ENCODE data around the gene SUPT3H. TPM values are rescaled to one million over a fixed set of nuclear protein-coding genes. Genes with fewer than 3 reads are reported as not detected.
"Not testable (repeated sequence)": the region's sequence is repeated elsewhere in the genome, so short reads cannot be mapped to it uniquely, and the experiment has no call there.

The SUPT3H gene
- total RNA-seq, 1 donor from 2014 or later: 6.7 TPM

GRCh38 chr6:45045253-45045601 is 332.5 kb downstream of the SUPT3H start:
- Histone ChIP-seq H3K4me1 (no peaks in the 10 kb centered on the region), H3K27ac (no peak overlapping the region), H3K36me3 (no peaks in the 10 kb centered on the region), H3K9me3 (no peaks in the 10 kb centered on the region), H3K27me3 (ENCODE audit: low read depth) (no peaks in the 10 kb centered on the region), H3K4me3 (no peak overlapping the region)
- DNase-seq (no peak), ATAC-seq (no peak)
- TF ChIP-seq, protein P1, sequence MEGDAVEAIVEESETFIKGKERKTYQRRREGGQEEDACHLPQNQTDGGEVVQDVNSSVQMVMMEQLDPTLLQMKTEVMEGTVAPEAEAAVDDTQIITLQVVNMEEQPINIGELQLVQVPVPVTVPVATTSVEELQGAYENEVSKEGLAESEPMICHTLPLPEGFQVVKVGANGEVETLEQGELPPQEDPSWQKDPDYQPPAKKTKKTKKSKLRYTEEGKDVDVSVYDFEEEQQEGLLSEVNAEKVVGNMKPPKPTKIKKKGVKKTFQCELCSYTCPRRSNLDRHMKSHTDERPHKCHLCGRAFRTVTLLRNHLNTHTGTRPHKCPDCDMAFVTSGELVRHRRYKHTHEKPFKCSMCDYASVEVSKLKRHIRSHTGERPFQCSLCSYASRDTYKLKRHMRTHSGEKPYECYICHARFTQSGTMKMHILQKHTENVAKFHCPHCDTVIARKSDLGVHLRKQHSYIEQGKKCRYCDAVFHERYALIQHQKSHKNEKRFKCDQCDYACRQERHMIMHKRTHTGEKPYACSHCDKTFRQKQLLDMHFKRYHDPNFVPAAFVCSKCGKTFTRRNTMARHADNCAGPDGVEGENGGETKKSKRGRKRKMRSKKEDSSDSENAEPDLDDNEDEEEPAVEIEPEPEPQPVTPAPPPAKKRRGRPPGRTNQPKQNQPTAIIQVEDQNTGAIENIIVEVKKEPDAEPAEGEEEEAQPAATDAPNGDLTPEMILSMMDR (IDR thresholded peaks at IDR 0.05): no peak
- intact Hi-C loops (cut with DNase I): no loop called here

- Histone ChIP-seq H3K36me3 (no peaks in the 10 kb centered on the region), H3K4me3 (no peak overlapping the region), H3K27ac (no peak overlapping the region), H3K27me3 (ENCODE audit: low read depth) (no peaks in the 10 kb centered on the region), H3K4me1 (no peaks in the 10 kb centered on the region), H3K9me3 (no peaks in the 10 kb centered on the region)
- DNase-seq (no peak), ATAC-seq (no peak)
- TF ChIP-seq, protein P1 (IDR thresholded peaks at IDR 0.05): no peak
- intact Hi-C loops (cut with DNase I): no loop called here
Observed at GRCh38 chr6:45044510-45045252, 333.1 kb downstream of the SUPT3H start.

- no peaks in the 10 kb centered on the region for H3K36me3 ChIP-seq
- no peaks in the 10 kb centered on the region for H3K27me3 ChIP-seq (ENCODE audit: low read depth)
- TF ChIP-seq, protein P1 (IDR thresholded peaks at IDR 0.05): no peak
- intact Hi-C loops (cut with DNase I): no loop called here
- no peak overlapping the region for H3K27ac ChIP-seq
- no peaks in the 10 kb centered on the region for H3K4me1 ChIP-seq
- H3K4me3 ChIP-seq: no peak overlapping the region
- ATAC-seq (no peak), DNase-seq (no peak)
- no peaks in the 10 kb centered on the region for H3K9me3 ChIP-seq
Observed at GRCh38 chr6:45044086-45044485, 333.6 kb downstream of the SUPT3H start.

GRCh38 chr6:45042673-45043072 is 335.1 kb downstream of the SUPT3H start:
- H3K27me3 ChIP-seq (ENCODE audit: low read depth); H3K4me1 ChIP-seq; intact Hi-C loops (cut with DNase I); H3K27ac ChIP-seq; H3K9me3 ChIP-seq; H3K4me3 ChIP-seq; DNase-seq; ATAC-seq; H3K36me3 ChIP-seq: not testable (repeated sequence)

GRCh38 chr6:45038226-45038625 is 339.5 kb downstream of the SUPT3H start:
- Histone ChIP-seq H3K36me3 (no peaks in the 10 kb centered on the region), H3K27ac (no peak overlapping the region), H3K4me3 (no peak overlapping the region), H3K9me3 (no peaks in the 10 kb centered on the region), H3K4me1 (no peaks in the 10 kb centered on the region), H3K27me3 (ENCODE audit: low read depth) (no peaks in the 10 kb centered on the region)
- DNase-seq (no peak), ATAC-seq (no peak)
- TF ChIP-seq, protein P1 (IDR thresholded peaks at IDR 0.05): no peak
- intact Hi-C loops (cut with DNase I): no loop called here

DNA sequence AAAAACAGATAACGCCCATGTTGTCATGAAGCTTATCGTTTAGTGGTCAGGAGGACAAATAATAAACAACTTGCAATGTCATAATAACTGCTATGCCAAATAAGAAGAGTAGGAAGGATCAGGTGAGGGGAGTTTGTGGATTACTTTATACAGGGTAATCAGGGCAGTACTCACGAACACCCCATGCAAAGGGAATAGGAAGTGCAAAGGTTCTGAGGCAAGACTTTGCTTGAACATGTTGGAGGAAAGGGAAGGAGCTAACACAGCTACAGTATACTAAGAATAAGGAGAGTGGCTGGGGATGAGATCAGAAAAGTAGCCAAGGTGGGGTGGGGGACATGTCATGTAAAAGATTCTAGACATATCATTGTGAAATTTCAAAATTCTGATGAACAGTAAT is 341.6 kb downstream of the SUPT3H start:
- no peak overlapping the region for H3K27ac ChIP-seq
- no peaks in the 10 kb centered on the region for H3K9me3 ChIP-seq
- H3K27me3 ChIP-seq (ENCODE audit: low read depth): no peaks in the 10 kb centered on the region
- H3K4me1 ChIP-seq: no peaks in the 10 kb centered on the region
- no peak overlapping the region for H3K4me3 ChIP-seq
- H3K36me3 ChIP-seq: no peaks in the 10 kb centered on the region
- TF ChIP-seq, protein P1 (IDR thresholded peaks at IDR 0.05): no peak
- intact Hi-C loops (cut with DNase I): no loop called here
- DNase-seq (no peak), ATAC-seq (no peak)
